Natural killer cell (primary cell): ENCODE measurements around the gene CMPK1. TPM values are rescaled to one million over a fixed set of nuclear protein-coding genes. Genes with fewer than 3 reads are reported as not detected.

Source experiments
- ATAC-seq, 3 donors: fragments of 150-1000 bp in 2 of 3; fragments of 200-7000 bp in 1 of 3; cut with Tn5 transposase; 1 replicate in 1 of 3; 2 replicates in 2 of 3; pipeline ENCODE4 v1.10.0; 2021; ENCODE audit warnings: mild to moderate bottlenecking in 2 of 3, moderate library complexity in 2 of 3
- DNase-seq, 2 donors: peaks; one replicate each; pipeline versions ENCODE4 v3.0.0 to v3.0.0-alpha.2; 2013 to 2021; ENCODE audit warnings: mixed read lengths in 1 of 2
- H3K27ac ChIP-seq: one replicate; pipeline ENCODE4 v1.5.1; 2013; ENCODE audit warnings: mild to moderate bottlenecking, low read length
- H3K27me3 ChIP-seq: one replicate; pipeline ENCODE4 v1.6.1; 2013; ENCODE audit warnings: low read length; ENCODE audit not compliant: control insufficient read depth, insufficient read depth
- H3K36me3 ChIP-seq: one replicate; pipeline ENCODE4 v1.6.1; 2013; ENCODE audit warnings: low read length; ENCODE audit not compliant: control insufficient read depth, insufficient read depth
- H3K4me1 ChIP-seq: one replicate; pipeline ENCODE4 v1.6.1; 2013; ENCODE audit warnings: low read length; ENCODE audit not compliant: control insufficient read depth, insufficient read depth
- H3K4me3 ChIP-seq: one replicate; pipeline ENCODE4 v1.5.1; 2013; ENCODE audit warnings: low read length
- H3K9me3 ChIP-seq: one replicate; pipeline ENCODE4 v1.6.1; 2013; ENCODE audit warnings: low read length; ENCODE audit not compliant: control insufficient read depth, insufficient read depth
- H3K27ac Mint-ChIP-seq, 2 donors: one replicate each; pipeline ENCODE4 v1.8.0; 2022; ENCODE audit warnings: mild to moderate bottlenecking in 2 of 2, mixed read lengths in 2 of 2, moderate library complexity in 1 of 2
- H3K27me3 Mint-ChIP-seq, 2 donors: one replicate each; pipeline ENCODE4 v1.8.0; 2022; ENCODE audit warnings: low read depth in 2 of 2, mixed read lengths in 2 of 2
- H3K36me3 Mint-ChIP-seq: one replicate; pipeline ENCODE4 v1.8.0; 2022; ENCODE audit warnings: mixed read lengths
- H3K4me1 Mint-ChIP-seq, 2 donors: one replicate each; pipeline ENCODE4 v1.8.0; 2022; ENCODE audit warnings: mixed read lengths in 2 of 2
- H3K4me3 Mint-ChIP-seq: one replicate; pipeline ENCODE4 v1.8.0; 2022; ENCODE audit warnings: mild to moderate bottlenecking, moderate library complexity, mixed read lengths
- H3K9me3 Mint-ChIP-seq, 2 donors: one replicate each; pipeline ENCODE4 v1.8.0; 2022; ENCODE audit warnings: mixed read lengths in 2 of 2
- WGBS: methylation state at CpG from one replicate; pipeline ENCODE4 v1.1.7; 2013; ENCODE audit warnings: missing lambda C conversion rate; ENCODE audit not compliant: insufficient coverage; 5-methylcytosine and 5-hydroxymethylcytosine counted together
- intact Hi-C: fragments of 100-400 bp; cut with micrococcal nuclease; formaldehyde crosslinking; loops from one replicate; pipeline ENCODE4 v1.14.2; 2022
- total RNA-seq, 4 donors: library from RNA; stranded (reverse); fragments of 120-200 nt in 1 of 4; gene quantifications; one replicate each; pipeline versions ENCODE4 v1.2.3 to v1.2.4, GENCODE V29; 2013 to 2022
- TF ChIP-seq, protein P1 (sequence below): fragments of 200-600 bp; IDR thresholded peaks from one replicate; pipeline ENCODE4 v1.8.0; 2022; ENCODE audit warnings: antibody characterized with exemption

The CMPK1 gene
- total RNA-seq, 3 donors from 2014 or later (not counting 1 experiment from before 2014, with no cell fraction given) = 70.6 to 76.1 (median 74.1) TPM

DNA sequence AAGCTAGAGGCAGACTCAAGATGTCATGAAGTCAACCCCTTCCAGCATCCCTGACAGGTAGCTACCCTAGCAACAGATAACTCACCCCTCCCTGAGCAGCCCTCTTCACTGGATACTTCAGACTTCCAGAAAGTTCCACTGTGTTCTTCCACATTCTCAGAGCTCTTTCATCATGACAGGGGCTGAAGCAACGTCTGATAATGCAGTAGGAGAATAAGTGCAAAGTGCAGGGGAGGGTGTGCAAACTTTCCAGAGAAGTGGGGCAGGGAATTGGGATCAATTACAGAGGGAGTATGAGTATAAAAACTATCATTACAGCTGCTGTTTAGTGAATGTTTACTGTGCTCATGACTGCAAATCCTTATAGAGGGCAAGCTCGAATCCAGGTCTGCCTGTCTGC lies 56.1 kb downstream of the CMPK1 start:
- TF ChIP-seq, protein P1, sequence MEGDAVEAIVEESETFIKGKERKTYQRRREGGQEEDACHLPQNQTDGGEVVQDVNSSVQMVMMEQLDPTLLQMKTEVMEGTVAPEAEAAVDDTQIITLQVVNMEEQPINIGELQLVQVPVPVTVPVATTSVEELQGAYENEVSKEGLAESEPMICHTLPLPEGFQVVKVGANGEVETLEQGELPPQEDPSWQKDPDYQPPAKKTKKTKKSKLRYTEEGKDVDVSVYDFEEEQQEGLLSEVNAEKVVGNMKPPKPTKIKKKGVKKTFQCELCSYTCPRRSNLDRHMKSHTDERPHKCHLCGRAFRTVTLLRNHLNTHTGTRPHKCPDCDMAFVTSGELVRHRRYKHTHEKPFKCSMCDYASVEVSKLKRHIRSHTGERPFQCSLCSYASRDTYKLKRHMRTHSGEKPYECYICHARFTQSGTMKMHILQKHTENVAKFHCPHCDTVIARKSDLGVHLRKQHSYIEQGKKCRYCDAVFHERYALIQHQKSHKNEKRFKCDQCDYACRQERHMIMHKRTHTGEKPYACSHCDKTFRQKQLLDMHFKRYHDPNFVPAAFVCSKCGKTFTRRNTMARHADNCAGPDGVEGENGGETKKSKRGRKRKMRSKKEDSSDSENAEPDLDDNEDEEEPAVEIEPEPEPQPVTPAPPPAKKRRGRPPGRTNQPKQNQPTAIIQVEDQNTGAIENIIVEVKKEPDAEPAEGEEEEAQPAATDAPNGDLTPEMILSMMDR = no peak
- ATAC-seq (no peak), DNase-seq (no peak)
- no peak overlapping the region for H3K27ac ChIP-seq
- intact Hi-C loops = loop anchor here (2.0 to 5.0 kb wide), 2 partner anchors 321 to 338 kb away; no protein-coding TSS in a partner anchor
- no peaks in the 10 kb centered on the region for H3K9me3 ChIP-seq
- Mint-ChIP-seq H3K27ac (no peak overlapping the region), H3K36me3 (no peaks in the 10 kb centered on the region), H3K4me3 (no peak overlapping the region), H3K4me1 (no peaks in the 10 kb centered on the region), H3K27me3 (peaks cover 0 to 7% of the 10 kb centered on the region in 2 donors), H3K9me3 (no peaks in the 10 kb centered on the region)
- H3K36me3 ChIP-seq = no peaks in the 10 kb centered on the region
- 73% methylated on average over 2 of the region's 2 CpGs for WGBS
- no peaks in the 10 kb centered on the region for H3K27me3 ChIP-seq
- H3K4me1 ChIP-seq = no peaks in the 10 kb centered on the region
- no peak overlapping the region for H3K4me3 ChIP-seq

DNA sequence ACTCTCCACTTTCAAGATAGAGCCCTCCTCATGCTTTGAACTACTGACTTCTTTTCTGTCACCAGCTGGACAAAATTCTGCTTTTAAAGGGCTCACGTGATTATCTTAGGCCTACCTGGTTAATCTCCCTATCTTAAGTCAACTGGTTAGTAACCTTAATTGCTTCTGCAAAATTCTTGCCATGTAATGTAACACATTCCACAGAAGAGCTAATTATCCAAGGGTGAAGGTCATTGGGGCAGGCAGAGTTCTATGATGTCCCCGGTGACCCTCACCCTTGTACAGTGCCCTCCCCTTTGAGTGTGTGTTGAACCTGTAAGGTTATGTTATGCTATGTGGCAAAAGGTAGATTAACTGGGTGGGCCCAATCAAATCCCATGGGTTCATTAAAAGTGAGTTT lies 57.3 kb downstream of the CMPK1 start:
- Histone ChIP-seq H3K9me3 (no peaks in the 10 kb centered on the region), H3K4me1 (no peaks in the 10 kb centered on the region), H3K27me3 (no peaks in the 10 kb centered on the region), H3K27ac (no peak overlapping the region), H3K4me3 (no peak overlapping the region), H3K36me3 (no peaks in the 10 kb centered on the region)
- DNase-seq = no peak
- intact Hi-C loops = no loop called here
- Mint-ChIP-seq H3K36me3 (no peaks in the 10 kb centered on the region), H3K27me3 (peaks cover 5 to 7% of the 10 kb centered on the region in 2 donors), H3K4me3 (no peak overlapping the region), H3K4me1 (no peaks in the 10 kb centered on the region), H3K9me3 (no peaks in the 10 kb centered on the region), H3K27ac (no peak overlapping the region)
- ATAC-seq = no peak
- WGBS = 70% methylated on average over 2 of the region's 2 CpGs
- TF ChIP-seq, protein P1 = no peak

DNA sequence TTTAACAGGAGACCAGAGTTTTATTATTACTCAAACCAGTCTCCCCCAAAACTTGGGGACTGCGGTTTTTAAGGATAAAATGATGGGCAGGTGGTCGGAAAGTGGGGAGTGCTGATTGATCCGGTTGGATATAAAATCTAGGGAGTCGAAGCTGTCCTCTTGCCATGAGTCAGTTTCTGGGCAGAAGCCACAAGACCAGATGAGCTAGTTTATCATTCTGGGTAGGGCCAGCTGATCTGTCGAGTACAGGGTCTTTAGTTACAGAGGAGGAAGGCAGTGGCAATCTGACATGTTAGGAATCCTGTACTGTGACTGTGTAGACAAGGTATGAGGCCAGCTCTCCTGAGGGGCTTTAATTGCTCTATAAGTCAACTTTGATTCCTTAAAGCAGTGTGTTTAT lies 59.6 kb downstream of the CMPK1 start:
- DNase-seq (no peak), ATAC-seq (no peak)
- H3K4me1 Mint-ChIP-seq = no peaks in the 10 kb centered on the region
- peaks cover 5 to 10% of the 10 kb centered on the region in 2 donors for H3K27me3 Mint-ChIP-seq
- no peak overlapping the region for H3K4me3 Mint-ChIP-seq
- TF ChIP-seq, protein P1 = no peak
- H3K27me3 ChIP-seq = no peaks in the 10 kb centered on the region
- H3K27ac Mint-ChIP-seq = no peak overlapping the region
- no peaks in the 10 kb centered on the region for H3K9me3 Mint-ChIP-seq
- H3K36me3 Mint-ChIP-seq = no peaks in the 10 kb centered on the region
- no peak overlapping the region for H3K4me3 ChIP-seq
- intact Hi-C loops = no loop called here
- no peaks in the 10 kb centered on the region for H3K4me1 ChIP-seq
- no peak overlapping the region for H3K27ac ChIP-seq
- H3K9me3 ChIP-seq = no peaks in the 10 kb centered on the region
- WGBS = 88% methylated on average over 5 of the region's 5 CpGs
- H3K36me3 ChIP-seq = no peaks in the 10 kb centered on the region

DNA sequence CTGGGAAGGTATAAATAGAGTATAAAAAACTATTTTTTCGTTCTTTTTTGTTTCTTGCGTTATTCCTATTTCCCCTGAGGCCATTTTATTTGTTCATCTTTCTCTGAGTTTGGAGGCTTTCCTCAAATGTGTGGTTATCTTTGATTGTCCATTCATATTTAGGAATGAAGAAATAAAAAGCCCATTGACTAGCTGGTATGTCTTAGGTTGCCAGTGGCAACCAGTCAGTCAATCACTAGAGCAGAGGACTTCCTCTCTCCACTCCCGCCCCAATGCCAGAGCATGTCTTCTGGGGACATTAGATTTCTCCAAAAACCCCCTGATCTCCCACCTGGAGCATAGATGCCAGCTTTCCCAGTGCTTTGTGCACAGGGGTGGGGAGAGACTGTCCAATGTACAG lies 61.8 kb downstream of the CMPK1 start:
- no peak overlapping the region for H3K27ac Mint-ChIP-seq
- intact Hi-C loops = no loop called here
- no peaks in the 10 kb centered on the region for H3K36me3 Mint-ChIP-seq
- no peak for DNase-seq
- ATAC-seq = no peak
- Histone ChIP-seq H3K9me3 (no peaks in the 10 kb centered on the region), H3K4me3 (no peak overlapping the region), H3K4me1 (no peaks in the 10 kb centered on the region), H3K27me3 (no peaks in the 10 kb centered on the region), H3K36me3 (no peaks in the 10 kb centered on the region), H3K27ac (no peak overlapping the region)
- no peaks in the 10 kb centered on the region for H3K4me1 Mint-ChIP-seq
- no peaks in the 10 kb centered on the region for H3K9me3 Mint-ChIP-seq
- peaks cover 5 to 10% of the 10 kb centered on the region in 2 donors for H3K27me3 Mint-ChIP-seq
- TF ChIP-seq, protein P1 = no peak
- no peak overlapping the region for H3K4me3 Mint-ChIP-seq
- WGBS = 94% methylated on average over 3 of the region's 3 CpGs
